Mesenchymal stem cell (in vitro differentiated cells and primary cell): ENCODE results near the gene PRODH2.
A peak's percentile ranks its signal among the peaks of the same experiment; 100 is the strongest.
"Not testable (repeated sequence)": the region's sequence is repeated elsewhere in the genome, so short reads cannot be mapped to it uniquely, and the experiment has no call there.

Experiments used
- DNase-seq: peaks from one replicate; pipeline ENCODE4 v3.0.0-alpha.2; 2013
- H2AFZ ChIP-seq: one replicate; pipeline ENCODE4 v1.6.1; 2013; ENCODE audit warnings: low read depth, mild to moderate bottlenecking, control low read depth, inconsistent platforms, low read length, moderate library complexity
- H2AK5ac ChIP-seq: 2 replicates; pipeline ENCODE4 v1.6.1; 2013; ENCODE audit warnings: low read length, moderate library complexity, mild to moderate bottlenecking, inconsistent platforms; ENCODE audit not compliant: severe bottlenecking
- H2BK120ac ChIP-seq: one replicate; pipeline ENCODE4 v1.6.1; 2013; ENCODE audit warnings: low read depth, mild to moderate bottlenecking, inconsistent platforms, low read length, moderate library complexity
- H2BK12ac ChIP-seq, 2 experiments: one replicate each; pipeline ENCODE4 v1.6.1; 2013; ENCODE audit warnings: inconsistent platforms in 2 of 2, low read length in 2 of 2, mild to moderate bottlenecking in 2 of 2, moderate library complexity in 2 of 2, control low read depth in 1 of 2
- H2BK15ac ChIP-seq: one replicate; pipeline ENCODE4 v1.6.1; 2013; ENCODE audit warnings: mild to moderate bottlenecking, low read depth, inconsistent platforms; ENCODE audit not compliant: poor library complexity, severe bottlenecking
- H2BK5ac ChIP-seq: 2 replicates; pipeline ENCODE4 v1.6.1; 2013; ENCODE audit warnings: low read depth, mild to moderate bottlenecking, low read length, control low read depth, inconsistent platforms; ENCODE audit not compliant: poor library complexity, severe bottlenecking
- H3K14ac ChIP-seq, 2 experiments: one replicate each; pipeline ENCODE4 v1.6.1; 2013; ENCODE audit warnings: inconsistent platforms in 2 of 2, low read length in 2 of 2, control low read depth in 1 of 2, mild to moderate bottlenecking in 1 of 2, moderate library complexity in 1 of 2
- H3K18ac ChIP-seq, 2 experiments: one replicate each; pipeline ENCODE4 v1.6.1; 2013; ENCODE audit warnings: inconsistent platforms in 2 of 2, low read length in 2 of 2, control low read depth in 1 of 2, low read depth in 1 of 2, mild to moderate bottlenecking in 1 of 2
- H3K23ac ChIP-seq, 2 experiments: one replicate each; pipeline ENCODE4 v1.6.1; 2013; ENCODE audit warnings: inconsistent platforms in 2 of 2, low read length in 2 of 2, mild to moderate bottlenecking in 2 of 2, moderate library complexity in 2 of 2, control low read depth in 1 of 2
- H3K27ac ChIP-seq: 2 replicates; pipeline ENCODE4 v1.5.1; 2013; ENCODE audit warnings: mild to moderate bottlenecking, moderate library complexity, low read length, control low read depth, inconsistent platforms; ENCODE audit not compliant: poor library complexity, severe bottlenecking
- H3K27me3 ChIP-seq, 2 experiments: 2 replicates each; pipeline versions ENCODE4 v1.6.1 to v1.7.0; 2013; ENCODE audit warnings: low read length in 2 of 2, mild to moderate bottlenecking in 2 of 2, moderate library complexity in 2 of 2, control low read depth in 1 of 2, inconsistent platforms in 1 of 2; ENCODE audit not compliant: control insufficient read depth in 1 of 2, insufficient read depth in 1 of 2
- H3K36me3 ChIP-seq, 2 experiments: 2 replicates each; pipeline versions ENCODE4 v1.6.1 to v1.7.0; 2013; ENCODE audit warnings: low read length in 2 of 2, control low read depth in 1 of 2, inconsistent platforms in 1 of 2, low read depth in 1 of 2, mild to moderate bottlenecking in 1 of 2; ENCODE audit not compliant: insufficient read depth in 2 of 2, control insufficient read depth in 1 of 2
- H3K4ac ChIP-seq, 2 experiments: one replicate each; pipeline ENCODE4 v1.6.1; 2013; ENCODE audit warnings: inconsistent platforms in 2 of 2, low read length in 2 of 2, mild to moderate bottlenecking in 2 of 2, moderate library complexity in 2 of 2, control low read depth in 1 of 2, low read depth in 1 of 2
- H3K4me1 ChIP-seq: 2 replicates; pipeline ENCODE4 v1.6.1; 2013; ENCODE audit warnings: low read depth, low read length, control low read depth; ENCODE audit not compliant: control insufficient read depth, insufficient read depth
- H3K4me2 ChIP-seq: 2 replicates; pipeline ENCODE4 v1.6.1; 2013; ENCODE audit warnings: low read length, mild to moderate bottlenecking, inconsistent platforms; ENCODE audit not compliant: poor library complexity, severe bottlenecking
- H3K4me3 ChIP-seq, 2 experiments: 2 replicates each; pipeline versions ENCODE4 v1.5.1 to v1.7.0; 2013; ENCODE audit warnings: low read length in 2 of 2, mild to moderate bottlenecking in 2 of 2, control low read depth in 1 of 2, low read depth in 1 of 2; ENCODE audit not compliant: insufficient read depth in 1 of 2
- H3K79me1 ChIP-seq: replicated peaks from 2 replicates; pipeline ENCODE4 v1.6.1; 2013; ENCODE audit warnings: mild to moderate bottlenecking, control low read depth, low read length, inconsistent platforms; ENCODE audit not compliant: poor library complexity, severe bottlenecking
- H3K9ac ChIP-seq: 2 replicates; pipeline ENCODE4 v1.7.0; 2013; ENCODE audit warnings: mild to moderate bottlenecking, low read length, moderate library complexity
- H3K9me3 ChIP-seq: 2 replicates; pipeline ENCODE4 v1.7.0; 2013; ENCODE audit warnings: mild to moderate bottlenecking, low read length; ENCODE audit not compliant: control insufficient read depth
- H4K8ac ChIP-seq: one replicate; pipeline ENCODE4 v1.6.1; 2013; ENCODE audit warnings: inconsistent platforms, mild to moderate bottlenecking, low read length, moderate library complexity
- H4K91ac ChIP-seq: one replicate; pipeline ENCODE4 v1.6.1; 2013; ENCODE audit warnings: mild to moderate bottlenecking, low read length, inconsistent platforms
- WGBS: methylation state at CpG from one replicate; pipeline ENCODE4 v1.1.7; 2013; ENCODE audit warnings: mixed read lengths; 5-methylcytosine and 5-hydroxymethylcytosine counted together

The PRODH2 gene

DNA sequence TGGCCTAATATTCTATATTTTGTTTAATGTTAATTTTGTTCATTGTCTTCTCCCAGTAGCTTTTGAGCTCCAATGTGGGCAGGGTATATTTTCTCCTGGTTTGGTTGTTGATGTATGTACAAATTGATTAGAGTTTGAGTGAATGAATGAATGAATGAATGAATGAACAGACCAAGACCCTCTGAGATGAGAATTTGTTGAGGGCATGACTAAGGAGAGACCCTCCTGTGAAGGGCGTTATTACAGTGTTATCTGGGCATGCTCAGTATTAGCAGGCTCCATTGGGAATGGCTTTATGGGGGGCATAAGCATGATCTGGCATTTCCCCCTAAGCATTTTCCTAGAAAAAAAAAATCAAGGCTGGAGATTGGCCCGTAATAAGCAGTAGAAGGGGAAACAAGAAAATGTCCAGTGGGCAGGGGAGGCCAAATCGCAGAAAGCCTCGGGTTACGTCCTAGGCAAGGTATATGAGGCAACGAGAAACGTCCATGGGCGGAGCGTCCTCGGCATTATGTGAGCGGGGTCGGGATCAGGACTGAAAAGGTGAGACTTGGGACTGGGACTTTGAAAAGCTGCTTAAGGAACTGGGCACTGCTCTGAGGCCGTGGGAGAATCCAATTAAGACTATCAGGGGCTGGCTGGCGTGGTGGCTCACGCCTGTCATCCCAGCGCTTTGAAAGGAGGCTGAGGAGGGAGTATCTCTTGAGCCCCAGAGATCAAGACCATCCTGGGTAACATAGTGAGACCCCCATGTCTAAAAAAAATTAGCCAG is 38.2 kb downstream of the PRODH2 start:
- Histone ChIP-seq H3K27ac (no peak overlapping the region), H2AFZ (no peak overlapping the region), H2AK5ac (no peak overlapping the region), H4K91ac (no peak overlapping the region), H3K9ac (peak overlapping the region; percentile 48), H4K8ac (no peak overlapping the region), H3K4me2 (no peak overlapping the region), H2BK120ac (no peak overlapping the region), H2BK12ac (no peak overlapping the region), H3K79me1 (peaks cover 14% of the 10 kb centered on the region), H3K4me1 (peaks cover 14% of the 10 kb centered on the region), H3K23ac (no peak overlapping the region), H3K14ac (no peak overlapping the region), H2BK5ac (no peak overlapping the region), H3K36me3 (peaks cover 9 to 10% of the 10 kb centered on the region in 2 experiments), H3K27me3 (no peaks in the 10 kb centered on the region), H3K4me3 (peak overlapping the region in 1 of 2 experiments; percentile 79), H3K9me3 (no peaks in the 10 kb centered on the region), H3K4ac (no peak overlapping the region), H3K18ac (no peak overlapping the region), H2BK15ac (no peak overlapping the region)
- WGBS, result 66% methylated on average over 16 of the region's 16 CpGs
- DNase-seq, result no peak

DNA sequence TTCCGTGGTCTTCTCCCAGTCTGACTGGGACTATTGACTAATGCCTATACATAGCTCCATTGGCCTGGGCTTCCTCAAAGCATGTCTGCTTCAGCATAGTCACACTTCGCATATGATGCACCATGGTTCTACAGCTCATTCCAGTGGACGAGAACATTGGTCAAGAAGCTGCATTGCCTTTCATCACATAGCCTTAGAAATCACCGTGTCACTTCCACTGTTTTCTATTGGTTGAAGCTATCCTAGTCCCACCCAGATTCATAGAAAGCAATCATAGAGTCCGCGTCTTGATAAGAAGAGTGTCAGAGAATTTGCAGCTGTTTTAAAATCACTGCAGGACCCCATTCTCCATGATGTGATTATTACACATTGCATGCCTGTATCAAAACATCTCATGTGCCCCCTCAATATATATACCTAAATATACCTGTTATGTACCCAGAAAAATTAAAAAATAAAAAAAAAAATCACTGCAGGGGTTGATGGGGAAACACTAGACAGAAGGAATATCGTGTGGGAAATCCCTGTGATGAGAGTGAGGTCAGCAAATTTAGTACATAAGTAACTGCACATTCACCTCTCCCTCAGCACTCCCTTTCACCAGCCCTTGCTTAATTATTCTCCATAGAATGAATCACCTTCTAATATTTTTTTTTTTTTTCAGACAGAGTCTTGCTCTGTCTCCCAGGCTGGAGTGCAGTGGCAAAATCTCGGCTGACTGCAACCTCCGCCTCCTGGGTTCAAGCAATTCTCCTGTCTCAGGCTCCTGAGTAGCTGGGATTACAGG is 39.4 kb downstream of the PRODH2 start:
- Histone ChIP-seq H3K79me1 (peaks cover 14% of the 10 kb centered on the region), H3K4ac (no peak overlapping the region), H2BK120ac (no peak overlapping the region), H2BK12ac (no peak overlapping the region), H2BK15ac (no peak overlapping the region), H3K9me3 (no peaks in the 10 kb centered on the region), H3K18ac (no peak overlapping the region), H4K91ac (no peak overlapping the region), H3K27ac (no peak overlapping the region), H3K27me3 (no peaks in the 10 kb centered on the region), H3K9ac (no peak overlapping the region), H4K8ac (no peak overlapping the region), H3K4me1 (peaks cover 14% of the 10 kb centered on the region), H3K14ac (no peak overlapping the region), H3K36me3 (peaks cover 10 to 11% of the 10 kb centered on the region in 2 experiments), H2BK5ac (no peak overlapping the region), H2AK5ac (no peak overlapping the region), H3K4me2 (no peak overlapping the region), H3K4me3 (no peak overlapping the region), H3K23ac (no peak overlapping the region), H2AFZ (no peak overlapping the region)
- DNase-seq, result peak; percentile 46
- WGBS, result 80% methylated on average over 9 of the region's 9 CpGs

DNA sequence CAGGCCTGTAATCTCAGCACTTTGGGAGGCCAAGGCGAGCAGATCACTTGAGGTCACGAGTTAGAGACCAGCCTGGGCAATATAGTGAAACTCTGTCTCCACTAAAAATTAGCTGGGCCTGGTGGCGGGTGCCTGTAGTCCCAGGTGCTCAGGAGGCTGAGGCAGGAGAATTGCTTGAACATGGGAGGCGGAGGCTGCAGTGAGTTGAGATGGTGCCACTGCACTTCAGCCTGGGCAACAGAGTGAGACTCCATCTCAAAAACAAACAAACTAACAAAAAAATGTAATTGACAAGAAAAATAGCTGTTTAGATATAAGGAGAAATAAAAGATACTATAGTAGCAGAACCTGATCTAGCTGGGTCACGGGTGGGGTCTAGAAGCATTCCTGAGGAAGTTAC is 40.3 kb downstream of the PRODH2 start:
- H4K91ac ChIP-seq, H2BK15ac ChIP-seq, H2AK5ac ChIP-seq, H3K18ac ChIP-seq, H3K4me3 ChIP-seq, H3K4ac ChIP-seq, H2AFZ ChIP-seq, H4K8ac ChIP-seq, H3K9ac ChIP-seq, H3K4me2 ChIP-seq, H3K27ac ChIP-seq, H3K9me3 ChIP-seq, H2BK120ac ChIP-seq, H3K14ac ChIP-seq, H2BK12ac ChIP-seq, H2BK5ac ChIP-seq, H3K27me3 ChIP-seq, H3K23ac ChIP-seq, DNase-seq: not testable (repeated sequence)
- H3K36me3 ChIP-seq, result peaks cover 11 to 16% of the 10 kb centered on the region in 2 experiments
- peaks cover 18% of the 10 kb centered on the region for H3K79me1 ChIP-seq
- H3K4me1 ChIP-seq, result peaks cover 22% of the 10 kb centered on the region
- 96% methylated on average over 4 of the region's 5 CpGs for WGBS

DNA sequence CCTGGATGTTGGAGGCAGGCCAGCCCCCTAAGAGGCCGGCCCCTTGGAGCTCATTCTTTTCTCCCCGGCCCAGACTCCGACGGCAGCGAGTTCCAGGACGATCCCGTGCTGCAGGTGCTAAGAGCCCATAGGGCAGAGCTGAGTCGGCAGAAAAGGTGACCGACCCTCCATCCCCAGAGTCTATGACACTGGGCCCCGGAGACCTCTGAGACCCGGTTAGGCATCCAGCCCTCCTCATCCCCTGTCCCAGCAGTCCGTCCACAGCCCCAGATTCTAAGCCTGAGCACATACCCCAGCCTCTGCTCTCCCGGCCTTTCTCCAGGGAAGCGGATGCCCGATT is 44.6 kb downstream of the PRODH2 start:
- Histone ChIP-seq H3K23ac (no peak overlapping the region), H3K4me2 (no peak overlapping the region), H2BK15ac (no peak overlapping the region), H4K91ac (no peak overlapping the region), H3K27ac (no peak overlapping the region), H3K9me3 (no peaks in the 10 kb centered on the region), H3K4ac (no peak overlapping the region), H2BK12ac (no peak overlapping the region), H4K8ac (no peak overlapping the region), H3K14ac (no peak overlapping the region), H2AFZ (no peak overlapping the region), H3K18ac (no peak overlapping the region), H3K4me3 (no peak overlapping the region), H3K79me1 (peaks cover 12% of the 10 kb centered on the region), H3K9ac (no peak overlapping the region), H2BK120ac (no peak overlapping the region), H3K27me3 (no peaks in the 10 kb centered on the region), H3K36me3 (peaks cover 35 to 46% of the 10 kb centered on the region in 2 experiments), H3K4me1 (peaks cover 12% of the 10 kb centered on the region), H2BK5ac (no peak overlapping the region), H2AK5ac (no peak overlapping the region)
- DNase-seq, result no peak
- WGBS, result 76% methylated on average over 15 of the region's 15 CpGs
